Ovary (tissue), 3 donors: ENCODE measurements around the gene PCNX3.

Experiments used
- POLR2A ChIP-seq: fragments of 450-650 bp; IDR thresholded peaks from one replicate; pipeline ENCODE4 v1.6.1; 2017; ENCODE audit warnings: antibody characterized with exemption, mild to moderate bottlenecking, moderate library complexity
- TF ChIP-seq, protein P1 (sequence below), 3 donors: fragments of 450-650 bp in 2 of 3; fragments of 200-600 bp in 1 of 3; IDR thresholded peaks; one replicate each; pipeline versions ENCODE4 v1.5.1 to v1.8.0; 2016 to 2022; ENCODE audit warnings: antibody characterized with exemption in 3 of 3, mild to moderate bottlenecking in 1 of 3
- donor health status: DM: no; HTN: no; CAD: no.

DNA sequence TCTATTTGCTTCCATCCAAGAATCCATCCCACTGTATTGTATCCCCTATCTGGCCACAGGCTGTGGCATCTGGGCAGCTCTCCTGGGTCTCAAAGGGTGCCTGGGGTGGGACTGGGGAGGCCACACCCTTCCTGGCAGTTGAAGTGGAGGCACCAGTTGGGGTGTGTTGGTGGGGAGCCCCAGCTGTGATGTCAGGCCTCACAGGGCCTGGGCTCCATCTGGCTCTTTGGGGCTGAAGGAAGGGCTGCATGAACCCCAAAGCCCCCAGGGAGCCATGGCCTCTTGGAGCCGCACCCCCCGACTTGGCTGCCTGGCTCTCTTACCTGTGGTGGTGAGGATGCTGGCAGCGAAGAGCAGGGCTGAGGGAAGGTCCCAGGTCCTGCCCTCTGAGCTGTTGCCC is 20.4 kb upstream of the PCNX3 start:
- TF ChIP-seq, protein P1, sequence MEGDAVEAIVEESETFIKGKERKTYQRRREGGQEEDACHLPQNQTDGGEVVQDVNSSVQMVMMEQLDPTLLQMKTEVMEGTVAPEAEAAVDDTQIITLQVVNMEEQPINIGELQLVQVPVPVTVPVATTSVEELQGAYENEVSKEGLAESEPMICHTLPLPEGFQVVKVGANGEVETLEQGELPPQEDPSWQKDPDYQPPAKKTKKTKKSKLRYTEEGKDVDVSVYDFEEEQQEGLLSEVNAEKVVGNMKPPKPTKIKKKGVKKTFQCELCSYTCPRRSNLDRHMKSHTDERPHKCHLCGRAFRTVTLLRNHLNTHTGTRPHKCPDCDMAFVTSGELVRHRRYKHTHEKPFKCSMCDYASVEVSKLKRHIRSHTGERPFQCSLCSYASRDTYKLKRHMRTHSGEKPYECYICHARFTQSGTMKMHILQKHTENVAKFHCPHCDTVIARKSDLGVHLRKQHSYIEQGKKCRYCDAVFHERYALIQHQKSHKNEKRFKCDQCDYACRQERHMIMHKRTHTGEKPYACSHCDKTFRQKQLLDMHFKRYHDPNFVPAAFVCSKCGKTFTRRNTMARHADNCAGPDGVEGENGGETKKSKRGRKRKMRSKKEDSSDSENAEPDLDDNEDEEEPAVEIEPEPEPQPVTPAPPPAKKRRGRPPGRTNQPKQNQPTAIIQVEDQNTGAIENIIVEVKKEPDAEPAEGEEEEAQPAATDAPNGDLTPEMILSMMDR (IDR thresholded peaks at IDR 0.05): no peak
- TF ChIP-seq POLR2A: no peak
